Transverse colon (tissue), 4 donors: ENCODE measurements around the gene PRSS27. TPM values are rescaled to one million over a fixed set of nuclear protein-coding genes. Genes with fewer than 3 reads are reported as not detected.

Experiments
- DNase-seq: peaks from one replicate; pipeline ENCODE4 v3.0.0-alpha.2; 2019
- H3K27ac ChIP-seq, 4 donors: fragments of 200-600 bp; sonication (generic); 2 replicates each; pipeline ENCODE4 v1.5.1; 2016 to 2018; ENCODE audit warnings: inconsistent platforms in 4 of 4
- H3K27me3 ChIP-seq: fragments of 200-600 bp; sonication (generic); 2 replicates; pipeline ENCODE4 v1.5.1; 2017; ENCODE audit warnings: inconsistent platforms
- H3K36me3 ChIP-seq, 4 donors: fragments of 200-600 bp; sonication (generic); 2 replicates each; pipeline ENCODE4 v1.5.1; 2017 to 2019; ENCODE audit warnings: inconsistent platforms in 4 of 4
- H3K4me1 ChIP-seq, 4 donors: fragments of 200-600 bp; sonication (generic); 2 replicates each; pipeline ENCODE4 v1.5.1; 2017 to 2020; ENCODE audit warnings: inconsistent platforms in 4 of 4
- H3K4me3 ChIP-seq, 4 donors: fragments of 200-600 bp; sonication (generic); 1 replicate in 1 of 4; 2 replicates in 3 of 4; pipeline versions ENCODE4 v1.5.1 to v1.6.1; 2017 to 2019; ENCODE audit warnings: inconsistent platforms in 4 of 4
- H3K9me3 ChIP-seq, 2 donors: fragments of 200-600 bp; sonication (generic); 2 replicates each; pipeline ENCODE4 v1.5.1; 2017 to 2019; ENCODE audit warnings: inconsistent platforms in 2 of 2
- EP300 ChIP-seq: sonication (generic); formaldehyde crosslinking; IDR thresholded peaks from one replicate; pipeline ENCODE4 v1.6.1; 2017; ENCODE audit warnings: antibody characterized with exemption, low read depth
- POLR2A ChIP-seq: fragments of 450-650 bp; IDR thresholded peaks from one replicate; pipeline ENCODE4 v1.6.1; 2016; ENCODE audit warnings: antibody characterized with exemption, mild to moderate bottlenecking, moderate library complexity
- POLR2AphosphoS5 ChIP-seq, 3 donors: sonication (generic); formaldehyde crosslinking; IDR thresholded peaks; one replicate each; pipeline ENCODE4 v1.6.1; 2016; ENCODE audit warnings: antibody characterized with exemption in 3 of 3
- whole genome bisulfite sequencing, 2 donors: methylation state at CpG; one replicate each; pipeline ENCODE4 v1.1.5; 2018; ENCODE audit warnings: low coverage in 1 of 2; 5-methylcytosine and 5-hydroxymethylcytosine counted together
- in situ Hi-C, 4 donors: fragments of 200-750 bp; cut with MboI; loops; one replicate each; pipeline versions ENCODE4 v1.15.0 to v1.15.1; 2017; ENCODE audit warnings: low sequenced_read_pairs in 3 of 4, low pct_ligation_motif_present in 1 of 4, low pct_unique_long_range_greater_than_20kb in 1 of 4
- intact Hi-C: fragments of 100-400 bp; cut with DNase I; formaldehyde crosslinking; loops from one replicate; pipeline ENCODE4 v1.15.1; 2023; ENCODE audit warnings: low total_unique reads
- total RNA-seq, 4 donors: library from RNA; depleted of rRNA; stranded (reverse); fragments of >200 nt; gene quantifications; one replicate each; pipeline ENCODE4 v1.1.0, GENCODE V29; 2016
- TF ChIP-seq, protein P1 (sequence below), 5 experiments: fragments of 200-600 bp in 3 of 5; fragments of 450-650 bp in 2 of 5; sonication (generic) in 3 of 5; IDR thresholded peaks; 1 replicate in 2 of 5; 2 replicates in 3 of 5; pipeline ENCODE4 v1.5.1; 2016 to 2017; ENCODE audit warnings: antibody characterized with exemption in 5 of 5, inconsistent platforms in 3 of 5, mild to moderate bottlenecking in 2 of 5, moderate library complexity in 1 of 5

PRSS27 gene
- total RNA-seq, 4 donors from 2014 or later: 1.3 TPM; not detected in 3

DNA sequence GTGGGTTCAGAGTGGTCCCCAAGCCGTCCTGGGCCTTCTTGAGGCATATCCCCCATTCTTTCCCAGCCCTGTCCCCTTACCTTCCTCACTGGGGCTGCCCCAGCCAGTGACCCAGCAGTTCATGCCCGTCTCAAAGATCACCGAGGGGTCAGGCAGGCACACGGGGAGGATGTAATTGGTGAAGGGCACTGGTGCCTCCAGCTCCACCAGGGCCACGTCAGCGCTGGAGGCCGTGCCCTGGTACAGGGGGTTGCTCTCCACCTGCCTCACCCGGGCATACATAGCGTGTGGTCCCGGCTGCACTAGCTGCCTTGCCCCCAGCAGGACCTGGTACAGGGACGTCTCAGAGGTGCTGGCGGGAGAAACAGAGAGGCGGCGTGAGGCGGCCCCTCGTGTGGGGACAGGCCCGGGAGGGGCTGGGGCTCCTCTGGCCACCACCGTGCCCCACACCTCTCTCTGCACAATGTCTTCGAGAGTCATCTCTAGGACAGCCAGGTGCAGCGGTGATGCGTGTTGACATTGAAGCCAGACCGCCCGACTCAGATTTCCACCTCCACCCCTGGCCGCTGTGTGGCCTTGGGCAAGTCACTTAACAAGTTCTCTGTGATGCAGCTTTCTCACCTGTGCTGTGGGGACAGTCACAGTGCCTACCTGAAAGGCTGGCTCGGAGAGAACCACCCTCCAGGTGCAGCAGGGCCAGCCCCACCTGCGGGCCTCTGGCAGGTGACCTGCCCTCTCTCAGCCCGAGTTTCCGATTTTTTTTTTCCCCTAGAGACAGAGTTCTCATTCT is 5.8 kb downstream of the PRSS27 start:
- 61 to 69% methylated on average over 2 to 28 of the region's 28 CpGs for WGBS, 2 donors
- in situ Hi-C loops: no loop called here
- intact Hi-C loops: no loop called here
- Histone ChIP-seq H3K4me3 (no peak overlapping the region), H3K4me1 (peaks cover 0 to 14% (median 4%) of the 10 kb centered on the region in 4 donors), H3K27ac (no peak overlapping the region), H3K9me3 (no peaks in the 10 kb centered on the region), H3K27me3 (peaks cover 19% of the 10 kb centered on the region), H3K36me3 (no peaks in the 10 kb centered on the region)
- TF ChIP-seq POLR2A (no peak), POLR2AphosphoS5 (IDR thresholded peaks at IDR 0.05) (no peak), EP300 (no peak)
- TF ChIP-seq, protein P1, sequence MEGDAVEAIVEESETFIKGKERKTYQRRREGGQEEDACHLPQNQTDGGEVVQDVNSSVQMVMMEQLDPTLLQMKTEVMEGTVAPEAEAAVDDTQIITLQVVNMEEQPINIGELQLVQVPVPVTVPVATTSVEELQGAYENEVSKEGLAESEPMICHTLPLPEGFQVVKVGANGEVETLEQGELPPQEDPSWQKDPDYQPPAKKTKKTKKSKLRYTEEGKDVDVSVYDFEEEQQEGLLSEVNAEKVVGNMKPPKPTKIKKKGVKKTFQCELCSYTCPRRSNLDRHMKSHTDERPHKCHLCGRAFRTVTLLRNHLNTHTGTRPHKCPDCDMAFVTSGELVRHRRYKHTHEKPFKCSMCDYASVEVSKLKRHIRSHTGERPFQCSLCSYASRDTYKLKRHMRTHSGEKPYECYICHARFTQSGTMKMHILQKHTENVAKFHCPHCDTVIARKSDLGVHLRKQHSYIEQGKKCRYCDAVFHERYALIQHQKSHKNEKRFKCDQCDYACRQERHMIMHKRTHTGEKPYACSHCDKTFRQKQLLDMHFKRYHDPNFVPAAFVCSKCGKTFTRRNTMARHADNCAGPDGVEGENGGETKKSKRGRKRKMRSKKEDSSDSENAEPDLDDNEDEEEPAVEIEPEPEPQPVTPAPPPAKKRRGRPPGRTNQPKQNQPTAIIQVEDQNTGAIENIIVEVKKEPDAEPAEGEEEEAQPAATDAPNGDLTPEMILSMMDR (IDR thresholded peaks at IDR 0.05): no peak
- no peak for DNase-seq

DNA sequence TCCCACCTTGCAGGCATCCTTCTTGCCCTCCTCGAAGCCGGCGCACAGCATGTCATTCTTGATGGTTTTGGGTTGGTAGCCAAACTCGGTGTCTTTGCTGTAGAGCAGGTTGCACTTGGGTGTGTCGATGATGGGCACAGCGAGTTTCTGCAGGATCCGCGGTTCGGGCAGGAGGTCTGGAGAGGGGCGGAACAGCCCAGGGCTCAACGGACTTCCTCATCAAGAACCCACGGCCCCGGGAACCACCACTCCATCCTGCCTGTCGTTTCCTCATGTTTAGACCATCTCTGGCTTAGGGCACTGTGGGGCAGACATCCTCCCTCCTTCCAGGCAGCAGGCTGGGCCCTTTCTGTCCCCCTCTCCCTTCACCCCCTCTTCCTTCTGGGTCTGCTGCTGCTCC is 6.5 kb downstream of the PRSS27 start:
- H3K4me3 ChIP-seq: no peak overlapping the region
- intact Hi-C loops: no loop called here
- 60 to 67% methylated on average over 1 to 14 of the region's 14 CpGs for WGBS, 2 donors
- peaks cover 0 to 4% (median 1%) of the 10 kb centered on the region in 4 donors for H3K36me3 ChIP-seq
- TF ChIP-seq POLR2A: no peak
- no peak for TF ChIP-seq POLR2AphosphoS5 (IDR thresholded peaks at IDR 0.05)
- no peak for TF ChIP-seq EP300
- TF ChIP-seq, protein P1 (IDR thresholded peaks at IDR 0.05): no peak
- H3K27me3 ChIP-seq: peaks cover 19% of the 10 kb centered on the region
- H3K27ac ChIP-seq: no peak overlapping the region
- in situ Hi-C loops: no loop called here
- DNase-seq: no peak
- peaks cover 0 to 9% (median 1%) of the 10 kb centered on the region in 4 donors for H3K4me1 ChIP-seq
- H3K9me3 ChIP-seq: no peaks in the 10 kb centered on the region

DNA sequence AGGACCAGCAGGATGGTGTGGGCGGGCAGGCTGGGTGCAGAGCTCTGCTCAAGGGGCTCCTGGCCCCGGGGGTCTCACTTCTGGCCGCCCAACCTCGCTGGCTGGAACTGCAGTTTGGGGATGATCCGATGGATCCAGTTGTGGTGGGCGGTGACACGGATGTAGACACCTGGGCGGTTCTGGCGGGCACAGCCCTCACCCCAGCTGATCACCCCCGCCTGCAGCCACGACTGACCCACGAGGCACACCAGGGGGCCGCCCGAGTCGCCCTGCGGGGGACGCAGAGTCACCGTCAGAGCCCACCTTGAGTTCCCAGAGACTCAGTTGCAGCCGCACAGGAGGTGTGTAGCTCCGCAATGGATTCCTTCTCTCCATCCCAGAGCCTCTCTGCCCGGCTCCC is 7.5 kb downstream of the PRSS27 start:
- Histone ChIP-seq H3K36me3 (peaks cover 0 to 14% (median 6%) of the 10 kb centered on the region in 4 donors), H3K4me1 (peaks cover 0 to 9% (median 1%) of the 10 kb centered on the region in 4 donors), H3K9me3 (no peaks in the 10 kb centered on the region), H3K27me3 (peaks cover 19% of the 10 kb centered on the region), H3K27ac (no peak overlapping the region), H3K4me3 (no peak overlapping the region)
- in situ Hi-C loops (no loop called here), intact Hi-C loops (no loop called here)
- 83% methylated on average over 21 of the region's 21 CpGs; no CpG with 5 or more reads in 1 of the 2 donors for WGBS, 2 donors
- no peak for DNase-seq
- TF ChIP-seq EP300 (no peak), POLR2AphosphoS5 (IDR thresholded peaks at IDR 0.05) (no peak)
- TF ChIP-seq, protein P1 (IDR thresholded peaks at IDR 0.05): no peak

DNA sequence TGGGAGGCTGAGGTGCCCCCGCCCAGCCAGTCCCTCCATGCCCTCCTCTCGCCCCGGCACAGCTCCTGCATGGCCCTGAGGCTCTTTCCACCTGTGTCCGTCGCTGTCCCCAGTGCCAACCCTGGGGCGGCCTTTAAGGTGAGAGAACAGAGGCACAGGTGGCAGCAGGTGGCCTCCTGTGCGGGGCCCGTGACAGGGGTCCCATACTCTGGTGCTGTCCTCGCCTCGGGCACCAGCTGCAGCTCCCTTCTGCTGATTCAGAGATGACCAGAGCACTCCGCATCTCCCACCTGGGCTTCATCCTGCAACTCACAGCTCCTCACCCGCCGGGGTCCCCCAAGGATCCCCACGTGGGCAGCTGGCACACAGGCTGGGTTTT is 8.0 kb downstream of the PRSS27 start:
- 57% methylated on average over 11 of the region's 14 CpGs; no CpG with 5 or more reads in 1 of the 2 donors for WGBS, 2 donors

More for the DNA sequence above, 8.0 kb downstream of the PRSS27 start:
- Histone ChIP-seq H3K4me1 (peaks cover 0 to 9% (median 1%) of the 10 kb centered on the region in 4 donors), H3K36me3 (peaks cover 0 to 19% (median 9%) of the 10 kb centered on the region in 4 donors), H3K9me3 (no peaks in the 10 kb centered on the region), H3K4me3 (no peak overlapping the region), H3K27me3 (peaks cover 19% of the 10 kb centered on the region), H3K27ac (no peak overlapping the region)
- in situ Hi-C loops: no loop called here
- intact Hi-C loops: no loop called here
- DNase-seq: no peak
- no peak for TF ChIP-seq EP300
- no peak for TF ChIP-seq POLR2AphosphoS5 (IDR thresholded peaks at IDR 0.05)
- TF ChIP-seq POLR2A: no peak
- TF ChIP-seq, protein P1 (IDR thresholded peaks at IDR 0.05): no peak
